HCT116 (cell line): Measurements from ENCODE around the gene EPHA6. TPM values are rescaled to one million over a fixed set of nuclear protein-coding genes. Genes with fewer than 3 reads are reported as not detected.

Experiments
- ATAC-seq: fragments of 200-7000 bp; cut with Tn5 transposase; 2 replicates; pipeline ENCODE4 v1.9.1; 2020; ENCODE audit warnings: mild to moderate bottlenecking, moderate library complexity
- BruUV-seq: library from RNA; stranded (reverse); fragments of 400-500 nt; replicated peaks from 2 replicates; lab custom pipeline; 2021; lab: Mats Ljungman, UMichigan
- CTCF ChIA-PET: fragments of 300-600 bp; sonication (Branson Sonifier 250); formaldehyde crosslinking; loops from one replicate; lab custom pipeline; 2021; ENCODE audit warnings: antibody characterized with exemption; lab: Charles Lee
- POLR2A ChIA-PET: fragments of 300-600, 350-600 bp; sonication (Branson Sonifier 250); formaldehyde crosslinking; loops from one replicate; lab custom pipeline; 2021; ENCODE audit warnings: antibody characterized with exemption; lab: Charles Lee
- RAD21 ChIA-PET, 2 experiments: fragments of 300-600 bp; sonication (Branson Sonifier 250); formaldehyde crosslinking; loops; one replicate each; lab custom pipeline; 2023; ENCODE audit warnings: low total read pairs in 2 of 2; ENCODE audit not compliant: uncharacterized antibody in 2 of 2, unreplicated experiment in 2 of 2, low non-redundant PET in 1 of 2; lab: Charles Lee
- DNase-seq: peaks from one replicate; pipeline ENCODE4 v3.0.0-alpha.2; 2010; ENCODE audit warnings: low read depth, low spot score
- H2AFZ ChIP-seq: fragments of 200-600 bp; shearing (Covaris generic), sonication (generic); 2 replicates; pipeline ENCODE4 v1.6.1; 2017; ENCODE audit warnings: low read depth, mixed run types, mixed read lengths, antibody characterized with exemption, low read length; ENCODE audit not compliant: poor library complexity, severe bottlenecking
- H3K27ac ChIP-seq: 2 replicates; pipeline ENCODE4 v1.5.1; 2012; ENCODE audit warnings: low read depth, low read length
- H3K27me3 ChIP-seq: fragments of 200-600 bp; sonication (generic); 2 replicates; pipeline ENCODE4 v1.6.1; 2016; ENCODE audit warnings: mixed run types, low read length, mixed read lengths; ENCODE audit not compliant: insufficient read depth
- H3K36me3 ChIP-seq, 2 experiments: fragments of 200-500 bp in 1 of 2; fragments of 200-600 bp in 1 of 2; sonication (Bioruptor generic) in 1 of 2; sonication (generic) in 1 of 2; 2 replicates each; pipeline versions ENCODE4 v1.5.1 to v1.6.1; 2014 to 2016; ENCODE audit warnings: low read length in 2 of 2, inconsistent platforms in 1 of 2, mixed read lengths in 1 of 2, mixed run types in 1 of 2; ENCODE audit not compliant: insufficient read depth in 2 of 2, control insufficient read depth in 1 of 2
- H3K4me1 ChIP-seq, 2 experiments: fragments of 200-600 bp in 1 of 2; sonication (generic) in 1 of 2; 2 replicates each; pipeline versions ENCODE4 v1.5.1 to v1.6.1; 2012 to 2017; ENCODE audit warnings: low read length in 2 of 2, inconsistent platforms in 1 of 2, mild to moderate bottlenecking in 1 of 2, mixed read lengths in 1 of 2, mixed run types in 1 of 2, moderate library complexity in 1 of 2; ENCODE audit not compliant: insufficient read depth in 2 of 2, control insufficient read depth in 1 of 2
- H3K4me2 ChIP-seq: fragments of 200-600 bp; sonication (generic); 2 replicates; pipeline ENCODE4 v1.6.1; 2017; ENCODE audit warnings: mixed run types, low read length, mixed read lengths
- H3K4me3 ChIP-seq, 2 experiments: fragments of 200-600 bp in 1 of 2; sonication (generic) in 1 of 2; replicated peaks in 1 of 2; 2 replicates each; pipeline ENCODE4 v1.5.1; 2011 to 2016; ENCODE audit warnings: low read length in 2 of 2, control low read depth in 1 of 2, low read depth in 1 of 2, mild to moderate bottlenecking in 1 of 2, mixed read lengths in 1 of 2, mixed run types in 1 of 2
- H3K79me2 ChIP-seq: fragments of 200-600 bp; sonication (generic); 2 replicates; pipeline ENCODE4 v1.6.1; 2017; ENCODE audit warnings: mild to moderate bottlenecking, mixed run types, low read length, moderate library complexity, mixed read lengths; ENCODE audit not compliant: insufficient read depth
- H3K9ac ChIP-seq: fragments of 200-600 bp; sonication (generic); 2 replicates; pipeline ENCODE4 v1.6.1; 2016; ENCODE audit warnings: low read length, mixed read lengths
- H3K9me2 ChIP-seq: fragments of 200-600 bp; sonication (generic), shearing (Covaris generic); 2 replicates; pipeline ENCODE4 v1.6.1; 2017; ENCODE audit warnings: mixed run types, mild to moderate bottlenecking, moderate library complexity; ENCODE audit not compliant: insufficient read depth
- H3K9me3 ChIP-seq, 2 experiments: fragments of 200-500 bp in 1 of 2; fragments of 200-600 bp in 1 of 2; sonication (Bioruptor generic) in 1 of 2; sonication (generic) in 1 of 2; 2 replicates each; pipeline ENCODE4 v1.6.1; 2014 to 2017; ENCODE audit warnings: low read length in 2 of 2, mixed read lengths in 2 of 2, inconsistent platforms in 1 of 2, low read depth in 1 of 2, mild to moderate bottlenecking in 1 of 2, mixed run types in 1 of 2, moderate library complexity in 1 of 2; ENCODE audit not compliant: control insufficient read depth in 1 of 2, insufficient read depth in 1 of 2
- H4K20me1 ChIP-seq: fragments of 200-600 bp; sonication (generic), shearing (Covaris generic); 2 replicates; pipeline ENCODE4 v1.6.1; 2017; ENCODE audit warnings: mixed run types, mild to moderate bottlenecking, moderate library complexity; ENCODE audit not compliant: insufficient read depth
- CEBPB ChIP-seq: IDR thresholded peaks from 2 replicates; pipeline ENCODE4 v1.6.1; 2012; ENCODE audit warnings: low read depth
- RAD21 ChIP-seq: IDR thresholded peaks from 2 replicates; pipeline ENCODE4 v1.6.1; 2012; ENCODE audit warnings: low read depth, mild to moderate bottlenecking
- SIN3A ChIP-seq: IDR thresholded peaks from 2 replicates; pipeline ENCODE4 v1.6.1; 2012; ENCODE audit warnings: low read depth
- SP1 ChIP-seq: IDR thresholded peaks from 2 replicates; pipeline ENCODE4 v1.6.1; 2012; ENCODE audit warnings: low read depth
- ZFX ChIP-seq: fragments of 450-650 bp; IDR thresholded peaks from 2 replicates; pipeline ENCODE4 v1.6.1; 2017
- intact Hi-C: fragments of 100-400 bp; cut with micrococcal nuclease; formaldehyde crosslinking; loops from 2 replicates; pipeline ENCODE4 v1.10.0; 2022
- total RNA-seq: library from RNA; stranded (reverse); gene quantifications from one replicate; pipeline ENCODE4 v1.2.1, GENCODE V29; 2021; ENCODE audit not compliant: unreplicated experiment
- TF ChIP-seq, protein P1 (sequence below): IDR thresholded peaks from 2 replicates; pipeline ENCODE4 v1.6.1; 2012; ENCODE audit warnings: low read depth
- TF ChIP-seq, protein P2 (sequence below): IDR thresholded peaks from 2 replicates; pipeline ENCODE4 v1.6.1; 2012
- TF ChIP-seq, protein P3 (sequence below): IDR thresholded peaks from 2 replicates; pipeline ENCODE4 v1.6.1; 2012
- TF ChIP-seq, protein P4 (sequence below), 3 experiments: fragments of 200-600 bp in 1 of 3; sonication (generic) in 1 of 3; IDR thresholded peaks in 2 of 3; conservative IDR thresholded peaks in 1 of 3; 2 replicates each; pipeline ENCODE4 v1.5.1; 2012 to 2017; ENCODE audit warnings: low read depth in 2 of 3, low read length in 2 of 3, antibody characterized with exemption in 1 of 3, borderline replicate concordance in 1 of 3, control low read depth in 1 of 3, mild to moderate bottlenecking in 1 of 3, mixed read lengths in 1 of 3, mixed run types in 1 of 3, moderate library complexity in 1 of 3; ENCODE audit not compliant: insufficient read depth in 1 of 3

The EPHA6 gene
- total RNA-seq, 1 experiment from 2014 or later, result not detected

DNA sequence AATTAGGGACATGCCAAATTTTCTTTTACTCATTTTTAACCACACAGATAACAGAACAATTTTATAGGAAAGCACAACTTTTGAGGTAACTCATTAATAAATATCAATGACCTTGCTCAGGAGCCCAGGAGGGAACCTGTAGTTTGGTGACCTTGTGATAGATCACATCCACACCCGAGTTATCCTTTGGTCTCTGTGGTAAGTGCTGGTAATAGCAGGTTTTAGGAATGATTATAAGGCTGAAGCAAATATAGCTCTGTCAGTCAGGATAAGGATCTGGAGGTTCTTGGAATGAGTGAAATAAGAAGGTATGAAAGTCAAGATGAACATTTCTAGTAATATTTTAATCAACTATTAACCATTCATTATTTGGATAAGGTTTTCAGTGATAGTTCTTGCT is 46.5 kb downstream of the EPHA6 start (continued):
- TF ChIP-seq, protein P1, sequence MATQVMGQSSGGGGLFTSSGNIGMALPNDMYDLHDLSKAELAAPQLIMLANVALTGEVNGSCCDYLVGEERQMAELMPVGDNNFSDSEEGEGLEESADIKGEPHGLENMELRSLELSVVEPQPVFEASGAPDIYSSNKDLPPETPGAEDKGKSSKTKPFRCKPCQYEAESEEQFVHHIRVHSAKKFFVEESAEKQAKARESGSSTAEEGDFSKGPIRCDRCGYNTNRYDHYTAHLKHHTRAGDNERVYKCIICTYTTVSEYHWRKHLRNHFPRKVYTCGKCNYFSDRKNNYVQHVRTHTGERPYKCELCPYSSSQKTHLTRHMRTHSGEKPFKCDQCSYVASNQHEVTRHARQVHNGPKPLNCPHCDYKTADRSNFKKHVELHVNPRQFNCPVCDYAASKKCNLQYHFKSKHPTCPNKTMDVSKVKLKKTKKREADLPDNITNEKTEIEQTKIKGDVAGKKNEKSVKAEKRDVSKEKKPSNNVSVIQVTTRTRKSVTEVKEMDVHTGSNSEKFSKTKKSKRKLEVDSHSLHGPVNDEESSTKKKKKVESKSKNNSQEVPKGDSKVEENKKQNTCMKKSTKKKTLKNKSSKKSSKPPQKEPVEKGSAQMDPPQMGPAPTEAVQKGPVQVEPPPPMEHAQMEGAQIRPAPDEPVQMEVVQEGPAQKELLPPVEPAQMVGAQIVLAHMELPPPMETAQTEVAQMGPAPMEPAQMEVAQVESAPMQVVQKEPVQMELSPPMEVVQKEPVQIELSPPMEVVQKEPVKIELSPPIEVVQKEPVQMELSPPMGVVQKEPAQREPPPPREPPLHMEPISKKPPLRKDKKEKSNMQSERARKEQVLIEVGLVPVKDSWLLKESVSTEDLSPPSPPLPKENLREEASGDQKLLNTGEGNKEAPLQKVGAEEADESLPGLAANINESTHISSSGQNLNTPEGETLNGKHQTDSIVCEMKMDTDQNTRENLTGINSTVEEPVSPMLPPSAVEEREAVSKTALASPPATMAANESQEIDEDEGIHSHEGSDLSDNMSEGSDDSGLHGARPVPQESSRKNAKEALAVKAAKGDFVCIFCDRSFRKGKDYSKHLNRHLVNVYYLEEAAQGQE, result no peak
- no peak for TF ChIP-seq CEBPB
- TF ChIP-seq ZFX, result no peak
- TF ChIP-seq, protein P2, sequence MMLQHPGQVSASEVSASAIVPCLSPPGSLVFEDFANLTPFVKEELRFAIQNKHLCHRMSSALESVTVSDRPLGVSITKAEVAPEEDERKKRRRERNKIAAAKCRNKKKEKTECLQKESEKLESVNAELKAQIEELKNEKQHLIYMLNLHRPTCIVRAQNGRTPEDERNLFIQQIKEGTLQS, result no peak
- TF ChIP-seq, all 23 proteins: peak for 0

DNA sequence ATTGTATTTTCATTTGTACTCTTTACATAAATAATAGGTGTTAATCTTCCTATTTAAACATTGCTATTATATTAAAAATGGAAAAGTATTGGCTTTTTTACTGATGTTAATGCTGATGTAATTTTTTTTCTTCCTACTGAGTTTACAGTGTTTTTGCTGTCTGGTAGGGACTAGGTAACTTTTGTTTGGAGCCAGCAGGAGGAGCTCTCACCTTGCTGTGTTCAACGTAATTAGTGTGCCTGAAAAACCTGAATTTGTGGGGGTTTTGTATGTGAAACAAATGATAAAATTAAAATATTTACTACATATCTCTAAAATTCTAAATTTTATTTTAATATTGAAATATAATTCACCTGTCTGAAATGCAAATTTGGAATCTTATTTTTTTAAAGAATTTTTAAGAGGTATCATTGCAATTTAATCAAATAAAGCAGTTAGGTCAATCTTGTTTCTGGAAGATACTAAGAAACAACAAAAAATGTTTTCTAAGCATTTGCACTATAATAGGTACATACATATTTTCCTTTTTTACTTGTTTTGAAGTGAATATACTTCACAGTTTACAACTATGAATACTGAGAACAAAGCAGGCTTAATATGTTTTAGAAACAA is 48.8 kb downstream of the EPHA6 start:
- H3K9me2 ChIP-seq, result no peaks in the 10 kb centered on the region
- H3K9ac ChIP-seq, result no peak overlapping the region
- H3K9me3 ChIP-seq, result peaks cover 3 to 5% of the 10 kb centered on the region in 2 experiments; a peak in 1 of 4 replicates
- DNase-seq (no peak), ATAC-seq (no peak)
- TF ChIP-seq, protein P3, sequence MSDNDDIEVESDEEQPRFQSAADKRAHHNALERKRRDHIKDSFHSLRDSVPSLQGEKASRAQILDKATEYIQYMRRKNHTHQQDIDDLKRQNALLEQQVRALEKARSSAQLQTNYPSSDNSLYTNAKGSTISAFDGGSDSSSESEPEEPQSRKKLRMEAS, result no peak
- TF ChIP-seq, protein P4, sequence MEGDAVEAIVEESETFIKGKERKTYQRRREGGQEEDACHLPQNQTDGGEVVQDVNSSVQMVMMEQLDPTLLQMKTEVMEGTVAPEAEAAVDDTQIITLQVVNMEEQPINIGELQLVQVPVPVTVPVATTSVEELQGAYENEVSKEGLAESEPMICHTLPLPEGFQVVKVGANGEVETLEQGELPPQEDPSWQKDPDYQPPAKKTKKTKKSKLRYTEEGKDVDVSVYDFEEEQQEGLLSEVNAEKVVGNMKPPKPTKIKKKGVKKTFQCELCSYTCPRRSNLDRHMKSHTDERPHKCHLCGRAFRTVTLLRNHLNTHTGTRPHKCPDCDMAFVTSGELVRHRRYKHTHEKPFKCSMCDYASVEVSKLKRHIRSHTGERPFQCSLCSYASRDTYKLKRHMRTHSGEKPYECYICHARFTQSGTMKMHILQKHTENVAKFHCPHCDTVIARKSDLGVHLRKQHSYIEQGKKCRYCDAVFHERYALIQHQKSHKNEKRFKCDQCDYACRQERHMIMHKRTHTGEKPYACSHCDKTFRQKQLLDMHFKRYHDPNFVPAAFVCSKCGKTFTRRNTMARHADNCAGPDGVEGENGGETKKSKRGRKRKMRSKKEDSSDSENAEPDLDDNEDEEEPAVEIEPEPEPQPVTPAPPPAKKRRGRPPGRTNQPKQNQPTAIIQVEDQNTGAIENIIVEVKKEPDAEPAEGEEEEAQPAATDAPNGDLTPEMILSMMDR (IDR thresholded peaks at IDR 0.05 in 2 of 3, conservative IDR thresholded peaks at IDR 0.05 in 1 of 3; ENCODE audit: borderline replicate concordance in 1 of 3, insufficient read depth in 1 of 3, low read depth in 2 of 3, low read length in 2 of 3), result peak in 2 of 3 experiments; percentile 31 to 40; a peak in 3 of 6 replicates
- TF ChIP-seq SP1 (no peak), RAD21 (peak; percentile 25; the same call in 1 of the 2 replicates), CEBPB (no peak), SIN3A (no peak)
- TF ChIP-seq, protein P2, result no peak
- ChIA-PET CTCF (no interaction called here), RAD21 (no interaction called here), POLR2A (no interaction called here)
- intact Hi-C loops, result loop anchor here (5.0 kb wide), 3 partner anchors 794 to 1159 kb away; no protein-coding TSS in a partner anchor
- H3K4me1 ChIP-seq, result no peaks in the 10 kb centered on the region
- no peaks in the 10 kb centered on the region for H3K79me2 ChIP-seq
- H3K36me3 ChIP-seq, result no peaks in the 10 kb centered on the region
- H3K4me3 ChIP-seq, result no peak overlapping the region
- BruUV-seq, result no TSS peak
- H3K4me2 ChIP-seq, result no peak overlapping the region
- H3K27ac ChIP-seq, result no peak overlapping the region
- no peak overlapping the region for H2AFZ ChIP-seq
- H4K20me1 ChIP-seq, result no peaks in the 10 kb centered on the region
- no peaks in the 10 kb centered on the region for H3K27me3 ChIP-seq
